Measurements from ENCODE around the gene GFI1. TPM values are rescaled to one million over a fixed set of nuclear protein-coding genes. Genes with fewer than 3 reads are reported as not detected.

The GFI1 gene
- total RNA-seq, 4 donors from 2014 or later = 4.5 to 15.7 (median 9.2) TPM

DNA sequence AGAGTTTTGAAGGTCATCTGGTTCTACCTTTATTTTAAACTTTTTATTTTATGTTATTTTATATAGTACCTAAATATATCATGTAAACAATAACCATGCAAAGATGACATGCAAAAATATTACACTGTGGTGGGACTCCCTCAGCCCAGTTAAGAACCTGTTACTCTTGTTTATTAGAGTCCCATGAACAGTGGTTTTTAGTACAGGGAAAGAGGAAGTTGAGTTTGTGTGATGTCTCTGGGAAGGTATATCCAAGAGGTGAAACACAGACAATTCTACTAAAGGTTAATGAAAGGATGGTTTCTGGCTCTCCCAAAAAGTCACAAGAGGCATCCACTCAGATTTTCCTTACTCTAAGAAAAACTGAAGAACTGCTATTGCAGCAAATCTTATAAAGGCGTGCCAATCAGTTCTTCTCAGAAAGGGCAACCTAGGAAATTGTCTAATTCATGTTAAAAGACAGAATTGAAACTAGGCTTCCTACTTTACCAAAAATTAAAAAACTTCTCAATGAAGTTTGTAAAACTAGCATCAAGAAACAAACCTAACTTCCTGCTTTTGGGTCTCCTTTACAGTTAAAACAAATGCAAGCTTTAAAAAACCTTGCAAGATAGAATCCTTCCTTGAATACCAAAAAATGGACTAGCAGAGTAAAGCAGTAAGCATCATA is 19.9 kb downstream of the GFI1 start:
- TF ChIP-seq POLR2A (IDR thresholded peaks at IDR 0.05) (no peak), POLR2AphosphoS5 (IDR thresholded peaks at IDR 0.05) (no peak), EP300 (IDR thresholded peaks at IDR 0.05; ENCODE audit: low read depth) (no peak)
- TF ChIP-seq, protein P1, sequence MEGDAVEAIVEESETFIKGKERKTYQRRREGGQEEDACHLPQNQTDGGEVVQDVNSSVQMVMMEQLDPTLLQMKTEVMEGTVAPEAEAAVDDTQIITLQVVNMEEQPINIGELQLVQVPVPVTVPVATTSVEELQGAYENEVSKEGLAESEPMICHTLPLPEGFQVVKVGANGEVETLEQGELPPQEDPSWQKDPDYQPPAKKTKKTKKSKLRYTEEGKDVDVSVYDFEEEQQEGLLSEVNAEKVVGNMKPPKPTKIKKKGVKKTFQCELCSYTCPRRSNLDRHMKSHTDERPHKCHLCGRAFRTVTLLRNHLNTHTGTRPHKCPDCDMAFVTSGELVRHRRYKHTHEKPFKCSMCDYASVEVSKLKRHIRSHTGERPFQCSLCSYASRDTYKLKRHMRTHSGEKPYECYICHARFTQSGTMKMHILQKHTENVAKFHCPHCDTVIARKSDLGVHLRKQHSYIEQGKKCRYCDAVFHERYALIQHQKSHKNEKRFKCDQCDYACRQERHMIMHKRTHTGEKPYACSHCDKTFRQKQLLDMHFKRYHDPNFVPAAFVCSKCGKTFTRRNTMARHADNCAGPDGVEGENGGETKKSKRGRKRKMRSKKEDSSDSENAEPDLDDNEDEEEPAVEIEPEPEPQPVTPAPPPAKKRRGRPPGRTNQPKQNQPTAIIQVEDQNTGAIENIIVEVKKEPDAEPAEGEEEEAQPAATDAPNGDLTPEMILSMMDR (IDR thresholded peaks at IDR 0.05) = no peak
- Histone ChIP-seq H3K4me3 (no peak overlapping the region), H3K4me1 (peaks cover 0 to 10% (median 4%) of the 10 kb centered on the region in 4 donors), H3K27me3 (no peaks in the 10 kb centered on the region), H3K27ac (no peak overlapping the region), H3K36me3 (no peaks in the 10 kb centered on the region), H3K9me3 (no peaks in the 10 kb centered on the region)
- in situ Hi-C loops (cut with MboI; ENCODE audit: low pct_ligation_motif_present in 1 of 4, low pct_unique_long_range_greater_than_20kb in 1 of 4, low sequenced_read_pairs in 3 of 4) (no loop called here), intact Hi-C loops (cut with DNase I; ENCODE audit: low total_unique reads) (no loop called here)
- no peak for DNase-seq
- WGBS, 2 donors (ENCODE audit: low coverage in 1 of 2) = 78 to 83% methylated on average over 1 of the region's 1 CpG

- in situ Hi-C loops (cut with MboI; ENCODE audit: low pct_ligation_motif_present in 1 of 4, low pct_unique_long_range_greater_than_20kb in 1 of 4, low sequenced_read_pairs in 3 of 4) (no loop called here), intact Hi-C loops (cut with DNase I; ENCODE audit: low total_unique reads) (no loop called here)
- no peaks in the 10 kb centered on the region for H3K9me3 ChIP-seq
- no peak overlapping the region for H3K27ac ChIP-seq
- DNase-seq = no peak
- WGBS, 2 donors (ENCODE audit: low coverage in 1 of 2) = 100% methylated on average over 1 of the region's 1 CpG
- TF ChIP-seq POLR2A (IDR thresholded peaks at IDR 0.05) = no peak
- TF ChIP-seq POLR2AphosphoS5 (IDR thresholded peaks at IDR 0.05) = no peak
- TF ChIP-seq, protein P1 (IDR thresholded peaks at IDR 0.05) = no peak
- no peak for TF ChIP-seq EP300 (IDR thresholded peaks at IDR 0.05; ENCODE audit: low read depth)
- H3K4me1 ChIP-seq = peaks cover 0 to 10% (median 4%) of the 10 kb centered on the region in 4 donors
- H3K36me3 ChIP-seq = no peaks in the 10 kb centered on the region
- no peak overlapping the region for H3K4me3 ChIP-seq
- no peaks in the 10 kb centered on the region for H3K27me3 ChIP-seq
These were observed 21.5 kb downstream of the GFI1 start for GRCh38 chr1:92465256-92465647.

DNA sequence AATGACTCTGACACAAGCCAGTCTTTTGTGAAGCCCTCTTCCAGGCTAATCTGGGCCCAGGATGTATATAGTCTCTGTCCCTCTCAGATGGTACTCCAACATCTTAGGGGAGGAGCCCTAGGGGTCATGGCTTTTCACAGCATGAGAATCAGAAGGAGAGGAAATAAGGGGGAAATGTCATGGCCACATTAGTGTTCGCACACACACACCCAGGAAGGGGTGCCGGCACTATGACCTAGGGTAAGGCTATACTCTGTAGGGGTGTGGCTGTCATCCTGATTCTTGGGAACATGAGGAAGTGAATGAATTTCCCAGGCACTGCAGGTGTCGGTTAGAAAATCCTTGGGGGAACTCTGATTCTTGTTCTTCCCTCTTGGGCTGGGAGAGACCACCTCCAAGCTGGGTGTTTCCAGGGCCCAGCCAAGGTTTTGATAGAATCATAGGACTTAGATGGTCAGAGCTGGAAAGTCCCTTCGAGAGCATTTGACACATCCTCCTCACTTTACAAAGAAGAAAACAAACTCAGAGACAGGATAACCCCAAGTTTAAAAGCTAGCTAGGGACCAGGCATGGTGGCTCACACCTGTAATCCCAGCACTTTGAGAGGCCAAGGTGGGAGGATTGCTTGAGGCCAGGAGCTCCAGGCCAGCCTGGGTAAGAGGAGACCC is 22.0 kb downstream of the GFI1 start:
- Histone ChIP-seq H3K36me3 (no peaks in the 10 kb centered on the region), H3K4me3 (no peak overlapping the region), H3K4me1 (peaks cover 0 to 10% (median 4%) of the 10 kb centered on the region in 4 donors), H3K27me3 (no peaks in the 10 kb centered on the region), H3K9me3 (no peaks in the 10 kb centered on the region), H3K27ac (no peak overlapping the region)
- DNase-seq = peak; percentile 32
- TF ChIP-seq, protein P1 (IDR thresholded peaks at IDR 0.05) = no peak
- in situ Hi-C loops (cut with MboI; ENCODE audit: low pct_ligation_motif_present in 1 of 4, low pct_unique_long_range_greater_than_20kb in 1 of 4, low sequenced_read_pairs in 3 of 4) = no loop called here
- intact Hi-C loops (cut with DNase I; ENCODE audit: low total_unique reads) = no loop called here
- WGBS, 2 donors (ENCODE audit: low coverage in 1 of 2) = 67% methylated on average over 4 of the region's 4 CpGs; no CpG with 5 or more reads in 1 of the 2 donors

- H3K4me1 ChIP-seq = peaks cover 0 to 10% (median 4%) of the 10 kb centered on the region in 4 donors
- 68 to 69% methylated on average over 5 of the region's 5 CpGs for WGBS, 2 donors (ENCODE audit: low coverage in 1 of 2)
- intact Hi-C loops (cut with DNase I; ENCODE audit: low total_unique reads) (no loop called here), in situ Hi-C loops (cut with MboI; ENCODE audit: low pct_ligation_motif_present in 1 of 4, low pct_unique_long_range_greater_than_20kb in 1 of 4, low sequenced_read_pairs in 3 of 4) (no loop called here)
- no peak overlapping the region for H3K4me3 ChIP-seq
- no peak overlapping the region for H3K27ac ChIP-seq
- no peaks in the 10 kb centered on the region for H3K36me3 ChIP-seq
- TF ChIP-seq POLR2AphosphoS5 (IDR thresholded peaks at IDR 0.05) (no peak), POLR2A (IDR thresholded peaks at IDR 0.05) (no peak), EP300 (IDR thresholded peaks at IDR 0.05; ENCODE audit: low read depth) (no peak)
- TF ChIP-seq, protein P1 (IDR thresholded peaks at IDR 0.05) = no peak
- H3K27me3 ChIP-seq = no peaks in the 10 kb centered on the region
- no peaks in the 10 kb centered on the region for H3K9me3 ChIP-seq
- DNase-seq = no peak
These were observed 25.2 kb downstream of the GFI1 start for GRCh38 chr1:92461364-92462097.
